Osteocyte (in vitro differentiated cells): ENCODE measurements around the gene TXNL4B. TPM values are rescaled to one million over a fixed set of nuclear protein-coding genes. Genes with fewer than 3 reads are reported as not detected.

Experiments used
- DNase-seq: peaks from one replicate; pipeline ENCODE4 v3.0.0; 2021; ENCODE audit warnings: mixed read lengths; ENCODE audit not compliant: unreplicated experiment; ENCODE audit errors: extremely low spot score
- H3K27ac Mint-ChIP-seq: one replicate; pipeline ENCODE4 v1.8.0; 2021; ENCODE audit warnings: mild to moderate bottlenecking, mixed read lengths; ENCODE audit not compliant: unreplicated experiment
- H3K27me3 Mint-ChIP-seq: one replicate; pipeline ENCODE4 v1.8.0; 2021; ENCODE audit warnings: mixed read lengths; ENCODE audit not compliant: unreplicated experiment
- H3K36me3 Mint-ChIP-seq: one replicate; pipeline ENCODE4 v1.8.0; 2021; ENCODE audit warnings: mixed read lengths; ENCODE audit not compliant: unreplicated experiment
- H3K4me1 Mint-ChIP-seq: one replicate; pipeline ENCODE4 v1.8.0; 2021; ENCODE audit warnings: mixed read lengths; ENCODE audit not compliant: unreplicated experiment
- H3K4me3 Mint-ChIP-seq: one replicate; pipeline ENCODE4 v1.8.0; 2021; ENCODE audit warnings: mild to moderate bottlenecking, moderate library complexity, mixed read lengths; ENCODE audit not compliant: unreplicated experiment
- H3K9me3 Mint-ChIP-seq: one replicate; pipeline ENCODE4 v1.8.0; 2021; ENCODE audit warnings: mixed read lengths; ENCODE audit not compliant: unreplicated experiment
- total RNA-seq: library from RNA; stranded (reverse); gene quantifications from 2 replicates; pipeline ENCODE4 v1.2.1, GENCODE V29; 2021
- TF ChIP-seq, protein P1 (sequence below): fragments of 200-600 bp; sonication (generic); IDR thresholded peaks from 2 replicates; pipeline ENCODE4 v1.5.0; 2021; ENCODE audit warnings: antibody characterized with exemption, mild to moderate bottlenecking, moderate library complexity

The TXNL4B gene
- total RNA-seq, 1 donor from 2014 or later: 10.0 TPM

DNA sequence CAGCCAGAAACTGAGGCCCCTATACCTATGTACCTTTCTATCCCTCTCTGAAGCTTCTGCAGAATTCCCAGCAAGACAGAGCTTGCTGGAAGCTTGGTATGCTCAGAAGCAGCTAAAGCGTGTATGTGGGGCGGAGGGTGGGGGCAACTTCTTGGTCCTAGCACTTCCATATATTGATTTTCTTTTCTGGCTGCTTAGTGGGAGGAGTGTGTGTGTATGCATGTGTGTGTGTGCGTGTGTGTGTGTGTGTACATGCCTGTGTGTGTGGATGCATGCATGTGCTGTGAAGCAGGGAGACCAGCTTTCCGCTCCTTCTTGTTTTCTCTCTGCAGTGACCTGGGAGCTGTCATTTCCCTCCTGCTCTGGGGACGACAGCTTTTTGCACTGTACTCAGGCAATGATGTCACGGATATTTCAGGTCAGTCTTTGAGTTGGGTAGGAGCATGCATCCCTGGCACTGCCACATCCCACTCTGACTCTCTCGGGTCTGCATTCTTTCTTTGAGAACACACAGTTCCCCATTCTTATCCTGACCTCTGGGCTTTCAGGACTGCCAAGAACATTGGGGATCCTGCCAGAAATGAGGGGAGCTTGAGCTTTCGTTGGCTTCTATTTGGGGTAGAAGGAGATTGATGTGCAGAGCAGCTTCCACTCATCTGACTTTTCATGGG, 19.7 kb downstream of the TXNL4B start:
- TF ChIP-seq, protein P1, sequence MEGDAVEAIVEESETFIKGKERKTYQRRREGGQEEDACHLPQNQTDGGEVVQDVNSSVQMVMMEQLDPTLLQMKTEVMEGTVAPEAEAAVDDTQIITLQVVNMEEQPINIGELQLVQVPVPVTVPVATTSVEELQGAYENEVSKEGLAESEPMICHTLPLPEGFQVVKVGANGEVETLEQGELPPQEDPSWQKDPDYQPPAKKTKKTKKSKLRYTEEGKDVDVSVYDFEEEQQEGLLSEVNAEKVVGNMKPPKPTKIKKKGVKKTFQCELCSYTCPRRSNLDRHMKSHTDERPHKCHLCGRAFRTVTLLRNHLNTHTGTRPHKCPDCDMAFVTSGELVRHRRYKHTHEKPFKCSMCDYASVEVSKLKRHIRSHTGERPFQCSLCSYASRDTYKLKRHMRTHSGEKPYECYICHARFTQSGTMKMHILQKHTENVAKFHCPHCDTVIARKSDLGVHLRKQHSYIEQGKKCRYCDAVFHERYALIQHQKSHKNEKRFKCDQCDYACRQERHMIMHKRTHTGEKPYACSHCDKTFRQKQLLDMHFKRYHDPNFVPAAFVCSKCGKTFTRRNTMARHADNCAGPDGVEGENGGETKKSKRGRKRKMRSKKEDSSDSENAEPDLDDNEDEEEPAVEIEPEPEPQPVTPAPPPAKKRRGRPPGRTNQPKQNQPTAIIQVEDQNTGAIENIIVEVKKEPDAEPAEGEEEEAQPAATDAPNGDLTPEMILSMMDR: no peak
- no peaks in the 10 kb centered on the region for H3K4me1 Mint-ChIP-seq
- H3K27ac Mint-ChIP-seq: no peak overlapping the region
- H3K9me3 Mint-ChIP-seq: no peaks in the 10 kb centered on the region
- peaks cover 7% of the 10 kb centered on the region for H3K36me3 Mint-ChIP-seq
- DNase-seq: no peak
- no peak overlapping the region for H3K4me3 Mint-ChIP-seq
- H3K27me3 Mint-ChIP-seq: no peaks in the 10 kb centered on the region

DNA sequence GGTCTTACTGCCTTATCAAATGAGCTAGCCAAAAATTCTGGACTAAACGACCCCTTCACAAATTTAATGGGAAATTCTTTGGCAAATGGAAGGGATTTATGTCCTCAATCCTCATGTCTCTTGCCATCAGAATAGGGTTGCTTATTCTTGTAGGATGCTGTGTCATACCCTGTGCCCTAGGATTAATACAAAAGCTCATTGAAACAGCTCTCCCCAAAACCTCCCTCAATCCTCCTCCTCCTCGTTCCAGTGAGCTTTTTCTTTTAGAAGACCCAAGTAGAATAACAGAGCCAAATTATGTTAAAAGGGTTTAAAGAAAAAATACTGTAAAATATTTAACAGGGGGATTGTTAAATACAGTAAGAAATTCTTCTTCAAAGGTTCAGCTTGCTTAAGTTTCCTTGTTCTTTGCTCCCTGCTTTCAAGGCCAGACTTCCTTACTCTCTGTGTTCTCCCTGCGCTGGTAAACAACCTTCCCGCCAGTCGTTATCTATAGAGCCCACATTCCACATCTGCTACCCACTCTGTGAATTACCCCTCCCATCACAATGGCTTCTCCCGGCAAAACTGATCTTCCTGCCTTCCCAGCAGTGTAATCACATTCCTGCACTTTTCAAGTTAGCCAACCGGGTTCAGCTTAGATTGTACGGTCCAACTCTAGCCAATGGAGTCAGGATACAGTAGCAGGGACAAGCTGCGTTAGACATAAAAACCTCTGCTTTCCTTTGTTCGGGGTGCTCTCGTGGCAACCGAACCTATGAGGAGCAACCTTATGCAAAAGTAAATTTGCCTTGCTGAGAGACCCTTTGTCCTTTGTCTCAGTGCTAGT, 20.7 kb downstream of the TXNL4B start:
- no peaks in the 10 kb centered on the region for H3K9me3 Mint-ChIP-seq
- no peak overlapping the region for H3K4me3 Mint-ChIP-seq
- H3K27ac Mint-ChIP-seq: no peak overlapping the region
- H3K27me3 Mint-ChIP-seq: no peaks in the 10 kb centered on the region
- H3K4me1 Mint-ChIP-seq: no peaks in the 10 kb centered on the region
- no peak for DNase-seq
- H3K36me3 Mint-ChIP-seq: no peaks in the 10 kb centered on the region
- TF ChIP-seq, protein P1: no peak

DNA sequence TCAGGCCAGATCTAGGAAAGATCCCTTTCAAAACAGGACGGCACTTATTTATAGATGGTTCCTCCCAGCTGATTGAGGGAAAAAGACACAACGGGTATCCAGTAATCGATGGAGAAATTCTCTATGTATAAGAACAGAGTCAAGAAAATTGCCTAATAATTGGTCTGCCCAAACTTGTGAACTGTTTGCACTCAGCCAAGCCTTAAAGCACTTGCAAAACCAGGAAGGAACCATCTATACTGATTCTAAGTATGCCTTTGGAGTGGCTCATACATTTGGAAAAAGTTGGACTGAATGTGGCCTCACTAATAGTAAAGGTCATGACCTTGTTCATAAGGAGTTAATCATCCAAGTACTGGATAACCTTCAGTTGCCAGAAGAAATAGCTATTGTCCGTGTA, 24.5 kb downstream of the TXNL4B start:
- Mint-ChIP-seq H3K4me1 (no peaks in the 10 kb centered on the region), H3K27me3 (no peaks in the 10 kb centered on the region), H3K27ac (no peak overlapping the region), H3K4me3 (no peak overlapping the region), H3K9me3 (no peaks in the 10 kb centered on the region), H3K36me3 (no peaks in the 10 kb centered on the region)
- TF ChIP-seq, protein P1: no peak
- DNase-seq: no peak

DNA sequence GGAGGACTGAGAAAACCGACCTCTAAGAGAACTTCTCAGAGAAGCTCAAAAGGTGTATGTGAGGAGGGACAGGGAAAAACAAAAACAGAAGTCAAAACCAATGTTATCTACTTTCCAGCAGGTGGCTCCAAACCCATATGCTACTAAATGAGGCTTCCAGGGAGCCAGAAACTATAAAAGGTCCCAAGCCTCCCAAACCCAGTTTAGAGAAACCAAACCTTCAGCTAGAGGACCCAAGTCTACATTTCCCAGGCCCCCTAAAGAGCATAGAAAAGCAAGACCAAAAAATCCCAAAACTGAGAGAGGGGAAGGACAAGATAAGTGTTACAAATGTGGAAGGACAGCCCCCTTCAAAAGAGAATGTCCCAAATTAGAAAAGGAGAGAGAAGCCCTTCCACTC, 26.7 kb downstream of the TXNL4B start:
- H3K36me3 Mint-ChIP-seq: no peaks in the 10 kb centered on the region
- no peaks in the 10 kb centered on the region for H3K27me3 Mint-ChIP-seq
- no peak for DNase-seq
- no peaks in the 10 kb centered on the region for H3K4me1 Mint-ChIP-seq
- no peaks in the 10 kb centered on the region for H3K9me3 Mint-ChIP-seq
- H3K4me3 Mint-ChIP-seq: no peak overlapping the region
- H3K27ac Mint-ChIP-seq: no peak overlapping the region
- TF ChIP-seq, protein P1: peak; percentile 64

DNA sequence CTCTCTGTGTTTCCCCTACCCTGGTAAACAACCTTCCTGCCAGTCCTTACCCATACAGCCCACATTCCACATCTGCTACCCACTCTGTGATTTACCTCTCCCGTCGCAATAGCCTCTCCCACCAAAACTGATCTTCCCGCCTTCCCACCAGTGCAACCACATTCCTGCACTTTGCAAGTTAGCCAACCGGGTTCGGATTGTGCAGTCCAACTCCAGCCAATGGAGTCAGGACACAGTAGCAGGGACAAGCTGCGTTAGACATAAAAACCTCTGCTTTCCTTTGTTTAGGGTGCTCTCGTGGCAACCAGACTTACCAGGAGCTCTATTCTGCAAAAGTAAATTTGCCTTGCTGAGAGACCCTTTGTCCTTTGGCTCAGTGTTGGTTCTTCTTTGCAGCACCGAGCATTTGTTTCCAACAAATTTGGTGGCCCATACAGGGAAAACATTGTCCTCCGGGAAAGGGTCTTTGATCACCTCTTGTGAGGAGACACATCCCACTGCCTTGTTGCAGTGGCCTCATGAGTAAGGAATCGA, 29.0 kb downstream of the TXNL4B start:
- Mint-ChIP-seq H3K9me3 (no peaks in the 10 kb centered on the region), H3K27me3 (no peaks in the 10 kb centered on the region)

More for the DNA sequence above, 29.0 kb downstream of the TXNL4B start:
- Mint-ChIP-seq H3K4me1 (no peaks in the 10 kb centered on the region), H3K4me3 (no peak overlapping the region), H3K27ac (no peak overlapping the region), H3K36me3 (no peaks in the 10 kb centered on the region)
- DNase-seq: no peak
- TF ChIP-seq, protein P1: no peak
